ENCODE data around the gene LTBR. TPM values are rescaled to one million over a fixed set of nuclear protein-coding genes. Genes with fewer than 3 reads are reported as not detected.
A peak's percentile ranks its signal among the peaks of the same experiment; 100 is the strongest.

Gene LTBR
- polyA plus RNA-seq, 3 donors = 56.4 to 108 (median 60.6) TPM

GRCh38 chr12:6386038-6386437 is 2.1 kb downstream of the LTBR start:
- Histone ChIP-seq H3K9me3 (replicated peaks in 1 of 2; ENCODE audit: control insufficient read depth in 1 of 2, insufficient read depth in 1 of 2, low read length in 2 of 2) (no peaks in the 10 kb centered on the region), H3K27me3 (ENCODE audit: control insufficient read depth in 2 of 2, insufficient read depth in 2 of 2, low read length in 2 of 2) (no peaks in the 10 kb centered on the region), H3K9ac (ENCODE audit: insufficient read depth, low read length, poor library complexity, severe bottlenecking) (peak overlapping the region; percentile 8), H2AFZ (ENCODE audit: insufficient read depth, low read depth, low read length, poor library complexity, severe bottlenecking) (no peak overlapping the region), H3K4me3 (replicated peaks in 1 of 3; ENCODE audit: low read depth in 2 of 3, low read length in 3 of 3) (peak overlapping the region in 1 of 3 experiments; percentile 90), H3K27ac (ENCODE audit: low read depth in 1 of 2, low read length in 2 of 2) (peak overlapping the region in 1 of 2 donors; percentile 14), H3K36me3 (replicated peaks in 1 of 2; ENCODE audit: control insufficient read depth in 1 of 2, insufficient read depth in 2 of 2, low read length in 2 of 2) (peaks cover 48 to 51% of the 10 kb centered on the region in 2 donors), H4K20me1 (ENCODE audit: insufficient read depth, low read length) (peaks cover 63% of the 10 kb centered on the region), H3K4me1 (ENCODE audit: control insufficient read depth in 1 of 2, insufficient read depth in 2 of 2, low read length in 2 of 2) (peaks cover 50 to 67% of the 10 kb centered on the region in 2 donors), H3K79me2 (ENCODE audit: insufficient read depth, low read length) (peaks cover 71% of the 10 kb centered on the region), H3K4me2 (replicated peaks; ENCODE audit: extremely low read depth, low read length, poor library complexity, severe bottlenecking) (peak overlapping the region; percentile 43)
- Mint-ChIP-seq H3K27me3 (ENCODE audit: low read depth in 3 of 3) (peaks cover 0 to 2% (median 0%) of the 10 kb centered on the region in 3 donors), H3K36me3 (peaks cover 41 to 55% of the 10 kb centered on the region in 2 donors), H3K4me3 (peak overlapping the region in 1 of 2 donors; percentile 48), H3K9me3 (no peaks in the 10 kb centered on the region), H3K4me1 (peaks cover 82% of the 10 kb centered on the region), H3K27ac (peak overlapping the region in 6 of 7 donors; percentile 37 to 90 (median 52))
- intact Hi-C loops (cut with micrococcal nuclease) = no loop called here
- no peak for TF ChIP-seq CTCF (IDR thresholded peaks at IDR 0.05)
- DNase-seq = no peak
- WGBS (ENCODE audit: insufficient coverage) = 85% methylated on average over 9 of the region's 11 CpGs

GRCh38 chr12:6386491-6386890 is 2.5 kb downstream of the LTBR start:
- Histone ChIP-seq H3K4me3 (replicated peaks in 1 of 3; ENCODE audit: low read depth in 2 of 3, low read length in 3 of 3) (peak overlapping the region in 1 of 3 experiments; percentile 90), H3K9me3 (replicated peaks in 1 of 2; ENCODE audit: control insufficient read depth in 1 of 2, insufficient read depth in 1 of 2, low read length in 2 of 2) (no peaks in the 10 kb centered on the region), H3K4me2 (replicated peaks; ENCODE audit: extremely low read depth, low read length, poor library complexity, severe bottlenecking) (peak overlapping the region; percentile 43), H3K27ac (ENCODE audit: low read depth in 1 of 2, low read length in 2 of 2) (peak overlapping the region in 1 of 2 donors; percentile 14), H2AFZ (ENCODE audit: insufficient read depth, low read depth, low read length, poor library complexity, severe bottlenecking) (no peak overlapping the region), H3K9ac (ENCODE audit: insufficient read depth, low read length, poor library complexity, severe bottlenecking) (no peak overlapping the region), H3K36me3 (replicated peaks in 1 of 2; ENCODE audit: control insufficient read depth in 1 of 2, insufficient read depth in 2 of 2, low read length in 2 of 2) (peaks cover 52 to 55% of the 10 kb centered on the region in 2 donors), H3K79me2 (ENCODE audit: insufficient read depth, low read length) (peaks cover 71% of the 10 kb centered on the region), H4K20me1 (ENCODE audit: insufficient read depth, low read length) (peaks cover 68% of the 10 kb centered on the region), H3K27me3 (ENCODE audit: control insufficient read depth in 2 of 2, insufficient read depth in 2 of 2, low read length in 2 of 2) (no peaks in the 10 kb centered on the region), H3K4me1 (ENCODE audit: control insufficient read depth in 1 of 2, insufficient read depth in 2 of 2, low read length in 2 of 2) (peaks cover 47 to 68% of the 10 kb centered on the region in 2 donors)
- no CpG with 5 or more reads among the region's 1 CpG for WGBS (ENCODE audit: insufficient coverage)
- peaks cover 0 to 2% (median 0%) of the 10 kb centered on the region in 3 donors for H3K27me3 Mint-ChIP-seq (ENCODE audit: low read depth in 3 of 3)
- no peak for TF ChIP-seq CTCF (IDR thresholded peaks at IDR 0.05)
- peaks cover 83% of the 10 kb centered on the region for H3K4me1 Mint-ChIP-seq
- peak in 1 of 3 donors; percentile 61 for DNase-seq
- H3K4me3 Mint-ChIP-seq = no peak overlapping the region
- H3K27ac Mint-ChIP-seq = peak overlapping the region in 5 of 7 donors; percentile 37 to 90 (median 58)
- peaks cover 45 to 60% of the 10 kb centered on the region in 2 donors for H3K36me3 Mint-ChIP-seq
- H3K9me3 Mint-ChIP-seq = no peaks in the 10 kb centered on the region
- intact Hi-C loops (cut with micrococcal nuclease) = no loop called here

All from CD14-positive monocyte (primary cell).